HCT116 (cell line): ENCODE data around the gene TMIGD2. TPM values are rescaled to one million over a fixed set of nuclear protein-coding genes. Genes with fewer than 3 reads are reported as not detected.

Experiments
- ATAC-seq: fragments of 200-7000 bp; cut with Tn5 transposase; 2 replicates; pipeline ENCODE4 v1.9.1; 2020; ENCODE audit warnings: mild to moderate bottlenecking, moderate library complexity
- BruUV-seq: library from RNA; stranded (reverse); fragments of 400-500 nt; replicated peaks from 2 replicates; lab custom pipeline; 2021; lab: Mats Ljungman, UMichigan
- CTCF ChIA-PET: fragments of 300-600 bp; sonication (Branson Sonifier 250); formaldehyde crosslinking; loops from one replicate; lab custom pipeline; 2021; ENCODE audit warnings: antibody characterized with exemption; lab: Charles Lee
- POLR2A ChIA-PET: fragments of 300-600, 350-600 bp; sonication (Branson Sonifier 250); formaldehyde crosslinking; loops from one replicate; lab custom pipeline; 2021; ENCODE audit warnings: antibody characterized with exemption; lab: Charles Lee
- RAD21 ChIA-PET, 2 experiments: fragments of 300-600 bp; sonication (Branson Sonifier 250); formaldehyde crosslinking; loops; one replicate each; lab custom pipeline; 2023; ENCODE audit warnings: low total read pairs in 2 of 2; ENCODE audit not compliant: uncharacterized antibody in 2 of 2, unreplicated experiment in 2 of 2, low non-redundant PET in 1 of 2; lab: Charles Lee
- DNase-seq: peaks from one replicate; pipeline ENCODE4 v3.0.0-alpha.2; 2010; ENCODE audit warnings: low read depth, low spot score
- H2AFZ ChIP-seq: fragments of 200-600 bp; shearing (Covaris generic), sonication (generic); 2 replicates; pipeline ENCODE4 v1.6.1; 2017; ENCODE audit warnings: low read depth, mixed run types, mixed read lengths, antibody characterized with exemption, low read length; ENCODE audit not compliant: poor library complexity, severe bottlenecking
- H3K27ac ChIP-seq: 2 replicates; pipeline ENCODE4 v1.5.1; 2012; ENCODE audit warnings: low read depth, low read length
- H3K27me3 ChIP-seq: fragments of 200-600 bp; sonication (generic); 2 replicates; pipeline ENCODE4 v1.6.1; 2016; ENCODE audit warnings: mixed run types, low read length, mixed read lengths; ENCODE audit not compliant: insufficient read depth
- H3K36me3 ChIP-seq, 2 experiments: fragments of 200-500 bp in 1 of 2; fragments of 200-600 bp in 1 of 2; sonication (Bioruptor generic) in 1 of 2; sonication (generic) in 1 of 2; 2 replicates each; pipeline versions ENCODE4 v1.5.1 to v1.6.1; 2014 to 2016; ENCODE audit warnings: low read length in 2 of 2, inconsistent platforms in 1 of 2, mixed read lengths in 1 of 2, mixed run types in 1 of 2; ENCODE audit not compliant: insufficient read depth in 2 of 2, control insufficient read depth in 1 of 2
- H3K4me1 ChIP-seq, 2 experiments: fragments of 200-600 bp in 1 of 2; sonication (generic) in 1 of 2; 2 replicates each; pipeline versions ENCODE4 v1.5.1 to v1.6.1; 2012 to 2017; ENCODE audit warnings: low read length in 2 of 2, inconsistent platforms in 1 of 2, mild to moderate bottlenecking in 1 of 2, mixed read lengths in 1 of 2, mixed run types in 1 of 2, moderate library complexity in 1 of 2; ENCODE audit not compliant: insufficient read depth in 2 of 2, control insufficient read depth in 1 of 2
- H3K4me2 ChIP-seq: fragments of 200-600 bp; sonication (generic); 2 replicates; pipeline ENCODE4 v1.6.1; 2017; ENCODE audit warnings: mixed run types, low read length, mixed read lengths
- H3K4me3 ChIP-seq, 2 experiments: fragments of 200-600 bp in 1 of 2; sonication (generic) in 1 of 2; replicated peaks in 1 of 2; 2 replicates each; pipeline ENCODE4 v1.5.1; 2011 to 2016; ENCODE audit warnings: low read length in 2 of 2, control low read depth in 1 of 2, low read depth in 1 of 2, mild to moderate bottlenecking in 1 of 2, mixed read lengths in 1 of 2, mixed run types in 1 of 2
- H3K79me2 ChIP-seq: fragments of 200-600 bp; sonication (generic); 2 replicates; pipeline ENCODE4 v1.6.1; 2017; ENCODE audit warnings: mild to moderate bottlenecking, mixed run types, low read length, moderate library complexity, mixed read lengths; ENCODE audit not compliant: insufficient read depth
- H3K9ac ChIP-seq: fragments of 200-600 bp; sonication (generic); 2 replicates; pipeline ENCODE4 v1.6.1; 2016; ENCODE audit warnings: low read length, mixed read lengths
- H3K9me2 ChIP-seq: fragments of 200-600 bp; sonication (generic), shearing (Covaris generic); 2 replicates; pipeline ENCODE4 v1.6.1; 2017; ENCODE audit warnings: mixed run types, mild to moderate bottlenecking, moderate library complexity; ENCODE audit not compliant: insufficient read depth
- H3K9me3 ChIP-seq, 2 experiments: fragments of 200-500 bp in 1 of 2; fragments of 200-600 bp in 1 of 2; sonication (Bioruptor generic) in 1 of 2; sonication (generic) in 1 of 2; 2 replicates each; pipeline ENCODE4 v1.6.1; 2014 to 2017; ENCODE audit warnings: low read length in 2 of 2, mixed read lengths in 2 of 2, inconsistent platforms in 1 of 2, low read depth in 1 of 2, mild to moderate bottlenecking in 1 of 2, mixed run types in 1 of 2, moderate library complexity in 1 of 2; ENCODE audit not compliant: control insufficient read depth in 1 of 2, insufficient read depth in 1 of 2
- H4K20me1 ChIP-seq: fragments of 200-600 bp; sonication (generic), shearing (Covaris generic); 2 replicates; pipeline ENCODE4 v1.6.1; 2017; ENCODE audit warnings: mixed run types, mild to moderate bottlenecking, moderate library complexity; ENCODE audit not compliant: insufficient read depth
- RAD21 ChIP-seq: IDR thresholded peaks from 2 replicates; pipeline ENCODE4 v1.6.1; 2012; ENCODE audit warnings: low read depth, mild to moderate bottlenecking
- intact Hi-C: fragments of 100-400 bp; cut with micrococcal nuclease; formaldehyde crosslinking; loops from 2 replicates; pipeline ENCODE4 v1.10.0; 2022
- total RNA-seq: library from RNA; stranded (reverse); gene quantifications from one replicate; pipeline ENCODE4 v1.2.1, GENCODE V29; 2021; ENCODE audit not compliant: unreplicated experiment
- TF ChIP-seq, protein P1 (sequence below), 3 experiments: fragments of 200-600 bp in 1 of 3; sonication (generic) in 1 of 3; IDR thresholded peaks in 2 of 3; conservative IDR thresholded peaks in 1 of 3; 2 replicates each; pipeline ENCODE4 v1.5.1; 2012 to 2017; ENCODE audit warnings: low read depth in 2 of 3, low read length in 2 of 3, antibody characterized with exemption in 1 of 3, borderline replicate concordance in 1 of 3, control low read depth in 1 of 3, mild to moderate bottlenecking in 1 of 3, mixed read lengths in 1 of 3, mixed run types in 1 of 3, moderate library complexity in 1 of 3; ENCODE audit not compliant: insufficient read depth in 1 of 3

The TMIGD2 gene
- total RNA-seq, 1 experiment from 2014 or later = not detected

DNA sequence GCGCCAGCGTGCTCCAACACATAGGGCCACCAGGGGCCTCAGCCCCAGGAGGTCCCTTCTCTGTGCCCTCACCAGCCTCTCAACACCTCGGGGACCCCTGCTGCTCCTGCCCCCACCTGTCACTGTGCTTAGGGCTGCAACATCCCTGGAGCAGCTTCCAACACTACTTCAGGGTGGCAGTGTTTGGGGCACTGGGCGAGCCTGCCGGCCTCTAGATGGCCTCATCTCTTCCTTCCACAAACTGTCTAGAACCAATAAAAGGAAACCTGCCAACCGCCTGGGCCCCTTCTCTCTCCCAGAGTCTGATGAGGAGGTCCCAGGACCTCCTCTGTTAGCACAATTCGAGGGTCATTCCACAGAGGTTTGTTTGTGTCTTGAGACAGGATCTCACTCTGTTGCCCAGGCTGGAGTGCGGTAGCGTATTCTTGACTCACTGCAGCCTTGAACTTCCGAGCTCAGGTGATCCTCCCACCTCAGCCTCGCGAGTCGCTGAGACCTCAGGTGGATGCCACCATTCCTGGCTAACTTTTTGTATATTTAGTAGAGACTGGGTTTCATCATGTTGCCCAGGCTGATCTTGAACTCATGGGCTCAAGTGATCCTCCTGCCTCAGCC is 33.3 kb downstream of the TMIGD2 start:
- TF ChIP-seq, protein P1, sequence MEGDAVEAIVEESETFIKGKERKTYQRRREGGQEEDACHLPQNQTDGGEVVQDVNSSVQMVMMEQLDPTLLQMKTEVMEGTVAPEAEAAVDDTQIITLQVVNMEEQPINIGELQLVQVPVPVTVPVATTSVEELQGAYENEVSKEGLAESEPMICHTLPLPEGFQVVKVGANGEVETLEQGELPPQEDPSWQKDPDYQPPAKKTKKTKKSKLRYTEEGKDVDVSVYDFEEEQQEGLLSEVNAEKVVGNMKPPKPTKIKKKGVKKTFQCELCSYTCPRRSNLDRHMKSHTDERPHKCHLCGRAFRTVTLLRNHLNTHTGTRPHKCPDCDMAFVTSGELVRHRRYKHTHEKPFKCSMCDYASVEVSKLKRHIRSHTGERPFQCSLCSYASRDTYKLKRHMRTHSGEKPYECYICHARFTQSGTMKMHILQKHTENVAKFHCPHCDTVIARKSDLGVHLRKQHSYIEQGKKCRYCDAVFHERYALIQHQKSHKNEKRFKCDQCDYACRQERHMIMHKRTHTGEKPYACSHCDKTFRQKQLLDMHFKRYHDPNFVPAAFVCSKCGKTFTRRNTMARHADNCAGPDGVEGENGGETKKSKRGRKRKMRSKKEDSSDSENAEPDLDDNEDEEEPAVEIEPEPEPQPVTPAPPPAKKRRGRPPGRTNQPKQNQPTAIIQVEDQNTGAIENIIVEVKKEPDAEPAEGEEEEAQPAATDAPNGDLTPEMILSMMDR (IDR thresholded peaks at IDR 0.05 in 2 of 3, conservative IDR thresholded peaks at IDR 0.05 in 1 of 3; ENCODE audit: borderline replicate concordance in 1 of 3, insufficient read depth in 1 of 3, low read depth in 2 of 3, low read length in 2 of 3) = peak in 1 of 3 experiments; percentile 17; a peak in 1 of 6 replicates
- no peak for TF ChIP-seq RAD21
- no peaks in the 10 kb centered on the region for H4K20me1 ChIP-seq
- DNase-seq (no peak), ATAC-seq (no peak)
- H3K27me3 ChIP-seq = no peaks in the 10 kb centered on the region
- no peak overlapping the region for H3K4me2 ChIP-seq
- peak overlapping the region; percentile 18; the same call in 1 of the 2 replicates for H3K27ac ChIP-seq
- no peaks in the 10 kb centered on the region for H3K9me3 ChIP-seq
- no peak overlapping the region for H2AFZ ChIP-seq
- ChIA-PET RAD21 (no interaction called here), POLR2A (no interaction called here), CTCF (no interaction called here)
- no peaks in the 10 kb centered on the region for H3K79me2 ChIP-seq
- no peak overlapping the region for H3K9ac ChIP-seq
- BruUV-seq = no TSS peak
- intact Hi-C loops = loop anchor here (10.0 kb wide), 1 partner anchor 256 kb away; no protein-coding TSS in a partner anchor
- H3K4me1 ChIP-seq = peaks cover 0 to 7% of the 10 kb centered on the region in 2 experiments; a peak in 1 of 4 replicates
- H3K9me2 ChIP-seq = no peaks in the 10 kb centered on the region
- peaks cover 2 to 14% of the 10 kb centered on the region in 2 experiments; a peak in 3 of 4 replicates for H3K36me3 ChIP-seq
- H3K4me3 ChIP-seq = no peak overlapping the region
